KG1 (cell line): ENCODE results near the gene RIT1.

Experiments
- DNase-seq: peaks from one replicate; lab custom pipeline; 2025; lab: John Stamatoyannopoulos, UW

RIT1 gene

GRCh38 chr1:155892796-155893195 is 18.4 kb downstream of the RIT1 start:
- no peak for DNase-seq

DNA sequence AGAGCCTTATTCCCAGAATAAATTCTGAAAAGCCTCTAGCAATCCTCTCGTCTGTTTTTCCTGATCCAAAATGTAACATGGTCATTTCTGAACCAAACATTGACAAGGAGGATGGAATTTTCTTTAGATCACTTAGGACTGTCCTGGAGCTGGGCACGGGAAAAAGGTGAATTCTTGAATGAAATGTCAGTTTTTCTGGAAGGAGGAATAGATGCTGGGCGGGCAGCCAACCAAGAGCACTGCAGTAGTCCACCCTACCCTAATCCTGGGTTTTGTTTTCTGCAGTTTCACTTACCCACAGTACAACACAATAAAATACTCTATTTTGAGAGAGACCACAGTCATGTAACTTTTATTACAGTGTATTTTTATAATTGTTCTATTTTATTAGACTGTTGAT is 20.9 kb downstream of the RIT1 start:
- no peak for DNase-seq

- DNase-seq, result no peak
Observed at GRCh38 chr1:155889566-155889965, 21.6 kb downstream of the RIT1 start.

- DNase-seq, result no peak
Observed at GRCh38 chr1:155888481-155888880, 22.7 kb downstream of the RIT1 start.

DNA sequence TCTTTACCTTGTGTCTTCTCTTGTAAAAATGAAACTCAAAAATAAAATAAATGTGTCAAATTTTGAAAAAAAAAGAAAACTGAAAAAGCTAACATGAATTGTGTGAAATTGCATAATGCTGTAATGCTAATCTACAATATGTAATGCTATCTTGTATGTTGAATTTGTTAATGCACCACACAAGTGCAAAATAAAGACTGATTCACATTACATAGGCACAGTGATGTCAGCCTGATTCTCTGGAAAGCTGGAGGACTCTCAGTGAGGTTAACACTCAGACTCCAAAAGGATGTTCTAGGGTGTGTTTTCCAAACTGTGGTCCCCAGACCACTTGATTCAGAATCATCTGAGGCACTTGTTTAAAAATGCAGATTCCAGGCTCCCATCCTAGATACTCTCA is 26.2 kb downstream of the RIT1 start:
- DNase-seq, result no peak

DNA sequence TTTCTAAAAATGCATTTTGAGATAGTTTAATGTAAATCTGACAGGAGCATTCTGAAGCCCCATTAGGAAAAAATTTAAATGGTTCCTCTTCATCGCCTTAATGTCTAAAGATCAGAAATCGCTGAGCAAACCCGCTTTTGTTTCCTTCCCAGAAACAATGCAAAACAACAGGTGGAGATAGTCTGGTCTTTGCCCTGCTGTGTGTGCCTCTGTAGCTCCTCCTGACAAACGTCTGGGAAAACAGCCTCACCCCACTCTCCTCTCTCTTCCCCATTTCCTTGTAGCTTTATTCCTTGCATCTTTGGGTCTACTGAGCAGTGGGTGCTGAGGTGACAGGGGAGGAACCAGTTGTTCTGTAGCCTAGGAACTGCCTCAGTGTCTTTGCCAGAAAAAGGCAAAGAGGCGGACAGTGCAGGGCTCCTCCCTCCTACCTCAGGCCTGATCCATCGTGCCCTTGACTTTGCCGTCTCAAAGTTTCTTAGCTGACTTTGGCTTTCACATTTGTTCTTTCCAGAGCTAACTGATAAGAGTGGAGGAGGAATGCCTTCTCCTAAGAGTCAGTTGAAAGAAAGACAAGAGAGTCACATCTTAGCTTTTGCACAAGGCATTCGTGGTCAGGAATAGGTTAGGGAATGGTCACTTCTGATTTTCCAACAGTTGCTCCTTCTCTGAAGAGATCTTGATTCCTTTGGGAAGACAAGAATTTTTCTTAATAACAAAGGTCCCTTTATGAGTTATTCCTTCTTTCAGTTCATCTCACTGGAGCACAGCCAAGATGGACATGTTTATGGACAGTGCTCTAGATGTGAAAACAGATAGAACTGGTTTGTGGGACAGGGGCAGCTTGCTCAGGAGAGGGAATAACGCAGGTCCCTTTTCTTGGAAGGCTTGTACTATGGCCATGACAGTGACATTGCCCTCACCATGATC is 26.9 kb downstream of the RIT1 start:
- no peak for DNase-seq

DNA sequence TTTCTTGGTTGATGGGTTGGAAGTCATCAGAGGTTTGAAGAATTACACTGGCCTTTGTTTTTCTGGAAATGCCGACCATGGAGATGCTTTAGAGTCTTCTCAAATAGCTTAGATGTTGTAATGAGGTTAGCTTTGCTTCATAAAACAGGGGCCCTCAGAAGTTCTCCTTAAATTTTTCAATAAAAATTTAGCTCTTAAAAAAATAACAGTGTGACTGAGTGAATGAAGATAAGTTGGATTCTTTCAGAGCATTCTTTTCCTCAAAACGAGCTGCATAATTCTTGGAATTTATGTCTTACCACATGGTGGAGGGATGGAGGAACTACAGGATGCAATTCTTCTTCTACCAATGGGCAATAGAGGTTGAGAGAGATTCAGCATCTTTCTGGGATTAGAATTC is 28.4 kb downstream of the RIT1 start:
- no peak for DNase-seq

DNA sequence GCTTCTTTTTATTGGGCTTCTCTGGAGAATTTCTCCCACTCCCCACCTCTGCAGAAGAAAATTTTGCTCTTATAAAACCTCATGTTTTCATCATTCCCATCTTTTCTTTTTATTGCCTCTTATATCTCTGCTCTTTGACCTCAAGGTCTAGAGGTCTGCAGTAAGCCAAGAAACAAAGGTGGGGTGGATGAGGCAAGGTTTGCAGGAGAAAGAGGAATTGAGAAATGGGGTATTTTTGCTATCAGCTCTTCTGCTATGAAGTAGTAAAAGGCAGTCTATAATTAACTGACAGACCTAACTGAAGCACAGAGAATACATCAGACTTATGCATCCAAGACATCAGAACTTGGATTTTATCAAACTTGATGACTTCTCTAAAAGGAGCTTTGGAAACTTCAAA is 28.9 kb downstream of the RIT1 start:
- no peak for DNase-seq

GRCh38 chr1:155880950-155881349 is 30.2 kb downstream of the RIT1 start:
- no peak for DNase-seq

DNA sequence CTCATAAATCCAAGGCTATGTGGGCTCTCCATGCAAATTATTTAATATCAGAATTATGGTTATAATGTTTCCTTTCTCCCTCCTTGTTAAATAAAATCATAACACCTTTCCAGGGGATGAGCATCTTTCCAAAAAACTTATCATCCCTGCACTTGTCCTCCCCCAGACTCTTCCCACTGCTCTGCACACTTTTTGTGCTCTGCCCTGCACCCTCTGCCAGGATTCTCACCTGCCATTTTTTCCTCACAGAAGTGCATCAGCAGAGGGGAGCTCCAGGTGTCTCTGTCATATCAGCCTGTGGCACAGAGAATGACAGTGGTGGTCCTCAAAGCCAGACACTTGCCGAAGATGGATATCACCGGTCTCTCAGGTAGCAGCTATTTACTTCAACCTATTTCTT is 30.9 kb downstream of the RIT1 start:
- DNase-seq, result no peak

- DNase-seq, result no peak
Observed at GRCh38 chr1:155877945-155878344, 33.2 kb downstream of the RIT1 start.

GRCh38 chr1:155873860-155874259 is 37.3 kb downstream of the RIT1 start:
- no peak for DNase-seq

DNA sequence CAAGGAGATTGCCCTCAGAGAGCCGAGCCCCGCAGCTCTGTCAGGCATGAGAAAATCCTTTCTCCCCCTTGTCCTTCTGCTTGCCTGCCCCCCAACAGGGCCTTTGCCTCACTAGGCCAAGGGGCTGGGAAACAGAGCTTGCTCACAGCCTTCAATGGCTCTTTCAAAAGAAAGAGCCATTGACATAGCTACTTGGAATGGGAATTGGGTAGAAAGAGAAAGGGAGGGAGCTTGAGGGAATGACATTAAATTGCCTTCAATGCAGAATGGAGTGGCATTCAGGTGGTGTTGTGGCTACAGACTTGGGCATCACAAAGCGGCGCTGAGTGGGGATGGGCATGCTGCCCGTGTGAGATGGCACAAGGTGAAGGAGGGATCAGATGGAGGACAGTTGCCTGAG is 38.6 kb downstream of the RIT1 start:
- DNase-seq, result no peak

DNA sequence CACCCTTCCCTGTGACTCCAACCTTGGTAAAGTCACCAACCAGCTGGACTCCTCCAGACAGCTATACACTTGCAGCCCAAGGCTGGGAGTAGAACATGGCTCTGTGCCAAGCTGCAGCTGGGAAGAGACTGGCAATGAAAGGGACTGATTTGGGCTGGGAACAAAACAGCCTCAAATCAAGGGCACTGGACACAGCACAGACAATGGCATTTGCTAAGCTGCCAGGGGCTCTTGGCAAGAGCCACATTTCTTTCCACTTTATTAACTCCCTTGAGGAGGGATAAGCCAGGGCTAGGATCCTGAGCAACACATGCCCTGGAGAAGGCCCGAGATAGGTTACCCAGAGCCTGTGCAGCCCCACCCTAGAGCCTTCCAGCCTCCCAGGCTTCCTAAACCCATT is 39.8 kb downstream of the RIT1 start:
- no peak for DNase-seq

- no peak for DNase-seq
Observed at GRCh38 chr1:155867766-155868165, 43.4 kb downstream of the RIT1 start.

DNA sequence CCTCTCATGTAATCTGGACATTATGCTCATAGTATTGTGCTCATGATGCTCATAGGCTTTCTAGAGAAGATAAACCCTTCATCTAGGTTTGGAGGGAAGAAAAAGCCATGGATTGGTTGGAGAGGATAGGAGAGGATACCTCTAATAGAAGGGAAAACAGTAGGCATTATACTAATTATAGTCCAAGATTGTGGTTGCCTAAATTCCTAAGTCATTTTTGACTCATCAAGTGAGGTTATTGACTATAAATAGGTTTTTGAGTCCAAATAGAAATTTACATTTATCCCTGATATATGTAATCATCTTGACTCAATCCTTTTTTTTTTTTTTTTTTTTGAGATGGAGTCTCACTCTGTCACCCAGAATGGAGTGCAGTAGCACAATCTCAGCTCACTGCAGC is 46.8 kb downstream of the RIT1 start:
- no peak for DNase-seq

DNA sequence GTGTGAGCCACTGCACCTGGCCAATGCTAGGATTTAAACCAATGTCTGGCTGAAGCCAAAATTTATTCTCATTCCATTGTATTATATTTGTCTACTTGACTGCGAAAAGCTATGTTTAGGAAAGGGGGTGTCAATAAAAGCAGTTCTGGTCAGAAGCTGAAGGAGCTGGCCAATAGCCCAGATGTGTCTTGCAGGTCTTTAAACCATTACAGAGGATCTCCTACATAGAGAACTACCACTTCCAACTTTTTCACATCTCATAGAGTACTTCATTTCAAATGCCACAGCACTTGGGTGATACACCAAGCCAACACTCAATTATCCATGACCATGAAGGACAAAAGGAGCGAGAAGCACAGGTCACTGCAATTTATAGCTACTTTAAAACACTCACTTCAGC is 49.3 kb downstream of the RIT1 start:
- DNase-seq, result no peak

DNA sequence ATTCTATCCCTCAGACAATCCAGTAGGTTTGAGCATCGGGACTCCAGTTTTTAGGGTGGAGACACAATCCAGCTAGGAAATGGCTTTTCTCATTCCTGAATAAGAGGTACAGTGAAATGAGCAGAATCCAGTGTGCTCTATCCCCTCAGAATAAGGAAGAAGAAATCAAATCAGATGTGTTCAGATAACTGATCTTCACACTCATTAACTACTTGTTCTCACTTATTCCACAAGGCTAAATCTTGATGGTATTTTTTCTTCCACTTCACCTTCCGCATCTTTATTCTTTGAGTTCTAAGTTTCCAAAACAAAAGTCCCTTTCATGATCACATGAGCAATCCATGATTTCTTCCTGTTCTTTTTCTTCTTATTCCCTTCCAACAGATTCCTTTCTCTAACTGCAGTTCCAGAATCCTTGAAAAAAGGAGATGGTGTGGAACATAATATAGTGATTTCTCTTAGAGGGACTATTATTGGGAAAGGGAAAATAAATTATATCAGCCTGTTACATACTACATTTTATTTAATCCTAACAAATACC is 50.1 kb downstream of the RIT1 start:
- no peak for DNase-seq

GRCh38 chr1:155859881-155860871 is 51.0 kb downstream of the RIT1 start:
- DNase-seq, result peak; percentile 26

DNA sequence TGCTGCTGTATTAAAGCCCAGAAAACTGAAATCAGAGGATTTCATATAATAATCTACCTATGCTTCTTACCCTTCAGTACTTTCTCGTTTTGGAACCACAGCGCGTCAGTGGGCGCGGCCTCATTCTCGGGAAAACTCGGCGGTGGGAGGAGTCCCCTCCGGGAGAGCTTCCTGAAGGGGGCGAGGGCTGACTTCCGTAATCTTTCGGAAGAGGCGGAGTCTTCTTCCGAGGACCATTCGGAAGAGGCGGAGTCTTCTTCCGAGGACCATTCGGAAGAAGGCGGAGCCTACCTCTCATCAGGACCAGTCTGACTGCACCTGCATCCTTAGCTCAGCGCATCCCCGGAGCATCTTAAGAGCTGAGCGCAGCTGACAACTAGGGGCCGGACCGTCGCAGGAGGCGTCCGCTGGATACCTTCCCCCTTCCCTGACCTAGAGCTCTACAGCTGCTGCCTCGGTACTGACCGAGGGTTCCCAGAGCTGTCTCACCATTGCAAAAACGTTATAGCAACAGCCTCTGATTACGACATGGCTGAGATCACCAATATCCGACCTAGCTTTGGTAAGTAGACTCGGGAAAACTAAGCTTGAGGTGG is 51.8 kb downstream of the RIT1 start, which contains the start of gene SYT11:
Gene SYT11 (plus strand): TSS at position 334 of the 596 bp plus-strand sequence. CDS start 195 bp downstream, at position 529.
- peak; percentile 93 for DNase-seq

DNA sequence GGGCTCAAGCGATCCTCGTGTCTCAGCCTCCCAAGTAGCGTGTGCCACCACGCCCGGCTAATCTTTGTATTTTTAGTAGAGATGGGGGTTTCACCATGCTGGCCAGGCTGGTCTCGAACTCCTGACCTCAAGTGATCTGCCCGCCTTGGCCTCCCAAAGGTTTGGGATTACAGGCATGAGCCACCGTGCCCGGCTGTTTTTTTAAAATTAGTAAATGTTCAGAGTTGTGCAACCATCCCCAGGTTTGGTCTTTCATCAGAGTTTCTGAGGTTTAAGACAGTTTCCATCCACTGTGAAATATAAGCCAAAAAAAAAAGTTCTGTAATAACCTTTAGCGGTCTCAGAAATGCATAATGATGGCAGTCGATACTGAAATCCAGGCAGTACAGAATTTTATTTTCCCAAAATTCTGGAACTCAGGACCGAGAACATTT is 52.3 kb downstream of the RIT1 start:
- DNase-seq, result no peak
